GM19395 (cell line): Measurements from ENCODE around the gene SCAP.

Experiments used
- ATAC-seq: cut with Tn5 transposase; IDR thresholded peaks from one replicate; pipeline ENCODE4 v1.9.1; 2021; ENCODE audit warnings: mild to moderate bottlenecking, moderate library complexity; ENCODE audit not compliant: unreplicated experiment

The SCAP gene

DNA sequence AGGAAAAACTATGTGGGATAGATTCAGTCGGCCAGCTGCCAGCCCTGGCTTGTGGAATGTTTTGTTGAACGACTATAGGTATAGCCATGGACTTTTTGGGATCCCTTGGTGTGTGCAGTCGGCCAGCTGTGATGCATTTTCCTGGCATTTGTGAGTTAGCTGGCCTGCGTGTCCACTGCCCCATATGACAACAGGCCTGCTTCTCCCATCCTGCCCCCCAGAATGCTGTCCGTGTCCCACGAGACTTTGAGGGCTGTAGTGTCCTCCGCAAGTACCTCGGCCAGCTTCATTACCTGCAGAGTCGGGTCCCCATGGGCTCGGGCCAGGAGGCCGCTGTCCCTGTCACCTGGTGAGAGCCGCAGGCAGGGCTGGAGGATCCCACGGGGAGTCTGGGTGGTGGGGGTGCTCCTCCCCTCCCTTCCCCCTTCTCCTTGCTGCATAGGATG lies 71.3 kb downstream of the SCAP start:
- ATAC-seq, result no peak

GRCh38 chr3:47399531-47400270 lies 76.0 kb downstream of the SCAP start:
- no peak for ATAC-seq

- no peak for ATAC-seq
These were observed 76.7 kb downstream of the SCAP start for GRCh38 chr3:47399016-47399415.

- ATAC-seq, result no peak
These were observed 77.5 kb downstream of the SCAP start for GRCh38 chr3:47398228-47398627.

DNA sequence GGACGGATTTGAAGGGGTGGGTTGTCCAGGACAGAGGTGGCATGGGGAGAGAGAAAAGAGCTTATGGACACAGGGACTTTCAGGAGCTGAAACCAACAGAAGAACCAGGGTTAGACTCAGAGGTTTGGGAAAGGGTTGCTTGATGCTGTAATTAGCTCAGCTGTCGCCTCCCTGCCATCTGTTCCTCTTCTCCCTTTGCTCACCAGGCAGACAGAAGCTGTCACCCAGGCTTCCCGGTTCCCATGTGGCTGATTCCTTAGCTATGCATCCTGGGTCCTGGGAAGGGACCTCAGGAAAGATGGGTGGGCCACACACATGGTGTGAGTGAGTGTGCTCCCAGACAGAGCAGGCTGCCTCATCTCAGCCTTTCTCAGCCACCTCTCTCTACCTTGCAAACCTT lies 80.9 kb downstream of the SCAP start:
- no peak for ATAC-seq

GRCh38 chr3:47394140-47394870 lies 81.4 kb downstream of the SCAP start:
- no peak for ATAC-seq

DNA sequence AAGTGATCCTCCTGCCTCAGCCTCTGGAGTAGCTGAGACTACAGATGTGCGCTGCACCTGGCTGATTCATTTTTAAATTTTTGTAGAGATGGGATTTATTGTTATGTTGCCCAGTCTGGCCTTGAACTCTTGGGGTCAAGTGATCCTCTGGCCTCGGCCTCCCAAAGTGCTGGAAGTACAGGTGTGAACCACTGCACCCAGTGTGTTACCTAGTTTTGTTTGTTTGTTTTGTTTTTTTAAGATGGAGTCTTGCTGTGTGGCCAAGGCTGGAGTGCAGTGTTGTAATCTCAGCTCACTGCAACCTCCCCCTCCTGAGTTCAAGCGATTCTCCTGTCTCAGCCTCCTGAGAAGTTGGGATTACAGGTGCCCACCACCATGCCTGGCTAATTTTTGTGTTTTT lies 82.8 kb downstream of the SCAP start:
- ATAC-seq, result no peak

DNA sequence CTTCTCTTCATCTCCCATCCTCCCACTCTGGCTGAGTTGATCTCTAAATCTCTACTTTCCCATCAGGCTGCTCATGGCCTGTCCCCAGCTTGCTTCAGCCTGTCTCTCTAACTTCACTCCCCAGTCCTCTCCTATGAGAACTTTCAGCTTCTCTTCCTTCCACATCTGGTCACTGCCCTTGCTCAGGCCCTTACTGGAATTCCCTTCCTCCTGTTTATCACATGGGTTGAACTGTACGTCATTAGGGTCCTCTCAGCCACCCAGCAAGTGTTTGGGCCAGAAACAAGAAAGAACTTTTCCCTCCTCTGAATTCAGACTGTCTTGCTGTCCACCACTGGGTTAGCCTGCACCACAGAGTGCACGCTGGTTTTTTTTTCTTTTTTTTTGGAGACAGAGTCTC lies 89.9 kb downstream of the SCAP start:
- ATAC-seq, result no peak

- ATAC-seq, result no peak
These were observed 90.7 kb downstream of the SCAP start for GRCh38 chr3:47385007-47385406.

DNA sequence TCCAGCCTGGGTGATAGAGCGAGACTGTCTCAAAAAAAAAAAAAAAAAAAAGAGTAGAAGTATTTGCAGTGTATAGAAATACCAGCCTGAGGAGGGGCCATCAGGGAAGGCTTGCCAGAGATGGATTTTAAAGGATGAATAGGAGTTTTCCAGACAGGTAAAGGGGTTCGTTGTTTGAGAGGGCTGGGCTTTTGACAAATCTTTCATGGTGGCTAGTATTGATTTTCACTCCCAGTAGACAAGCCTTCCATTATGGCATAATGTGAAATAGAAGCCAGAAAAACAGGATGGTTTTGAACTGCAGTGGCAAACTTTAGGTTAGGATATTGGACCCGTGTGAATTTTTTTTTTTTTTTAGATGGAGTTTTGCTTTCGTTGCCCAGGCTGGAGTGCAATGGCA lies 91.3 kb downstream of the SCAP start:
- ATAC-seq, result no peak

DNA sequence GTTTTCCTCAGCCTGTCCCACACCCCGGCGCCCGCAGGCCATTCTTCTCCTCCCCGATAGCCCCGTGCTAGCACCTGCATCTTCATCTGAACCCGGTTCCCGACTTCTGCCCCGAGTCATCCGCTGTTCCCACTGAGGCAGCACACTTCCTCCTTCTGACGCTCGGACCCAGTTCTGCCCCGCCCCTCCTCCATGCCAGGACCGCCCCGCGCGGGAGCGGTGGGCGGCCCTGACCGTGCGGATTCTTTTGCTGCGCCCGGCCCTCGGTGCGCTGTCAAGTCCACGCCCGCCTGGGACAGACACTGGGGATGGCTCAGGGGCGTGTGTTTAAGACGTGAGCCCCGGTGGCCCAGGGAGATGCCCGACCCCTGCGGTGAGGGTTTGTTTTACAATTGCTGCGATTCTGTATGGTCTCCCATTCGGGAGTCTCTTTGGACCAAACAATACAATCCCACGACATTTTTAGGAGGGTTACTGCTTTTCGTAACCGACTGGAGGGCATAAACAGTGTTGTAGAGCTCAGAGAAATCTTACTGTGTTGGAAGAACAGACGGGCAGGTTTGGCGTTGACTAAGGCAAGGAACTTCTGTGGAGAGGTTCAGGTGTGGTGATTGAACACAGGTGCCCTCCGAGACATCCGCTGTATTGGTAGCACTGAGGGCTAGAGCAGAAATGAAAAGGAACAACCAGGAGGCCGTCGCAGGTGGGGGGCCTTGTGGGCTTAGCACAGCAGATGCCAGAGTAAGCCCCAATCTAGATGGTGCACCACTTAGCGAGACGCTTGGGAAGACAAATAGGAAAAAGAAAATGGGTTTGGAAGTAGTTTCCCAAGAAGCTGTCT lies 94.2 kb downstream of the SCAP start:
- ATAC-seq, result peak; percentile 64

DNA sequence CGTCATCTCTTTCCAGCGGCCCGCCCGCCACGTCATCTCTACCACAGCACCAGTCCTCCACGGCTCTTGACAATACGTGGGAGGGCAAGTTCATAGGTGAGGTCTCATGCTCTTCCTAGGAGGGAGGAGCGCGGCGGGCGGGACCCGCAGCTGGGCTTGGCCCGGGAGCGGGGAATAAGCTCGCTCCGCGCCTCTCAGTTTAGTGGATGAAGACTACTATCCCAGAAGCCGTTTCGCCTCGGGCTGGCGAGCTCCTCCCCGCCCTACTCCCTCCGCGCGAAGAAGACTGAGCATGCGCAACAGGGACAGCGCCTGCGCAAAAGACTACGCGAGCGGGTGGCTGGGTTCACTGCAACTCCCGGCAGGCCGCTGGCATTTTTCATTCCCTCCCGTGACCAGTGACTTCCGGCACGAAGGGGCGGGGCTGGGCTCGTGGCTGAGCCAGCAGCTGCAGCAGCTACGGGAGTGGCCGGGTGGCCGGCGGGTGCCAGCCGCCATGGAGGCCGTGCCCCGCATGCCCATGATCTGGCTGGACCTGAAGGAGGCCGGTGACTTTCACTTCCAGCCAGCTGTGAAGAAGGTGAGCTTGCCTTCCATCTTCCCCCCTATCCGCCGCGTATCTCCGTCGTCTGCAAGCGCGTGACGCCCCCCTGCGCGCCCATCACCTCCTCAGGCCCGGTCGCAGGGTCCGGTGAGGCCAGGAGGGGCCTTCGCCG lies 95.0 kb downstream of the SCAP start, which contains the start of gene PTPN23:
TSS of gene PTPN23 (plus strand) at position 421 of the 716 bp plus-strand sequence. CDS start at position 497, 76 bp downstream.
- ATAC-seq, result peak; percentile 77

GRCh38 chr3:47380026-47380600 lies 95.6 kb downstream of the SCAP start:
- no peak for ATAC-seq

DNA sequence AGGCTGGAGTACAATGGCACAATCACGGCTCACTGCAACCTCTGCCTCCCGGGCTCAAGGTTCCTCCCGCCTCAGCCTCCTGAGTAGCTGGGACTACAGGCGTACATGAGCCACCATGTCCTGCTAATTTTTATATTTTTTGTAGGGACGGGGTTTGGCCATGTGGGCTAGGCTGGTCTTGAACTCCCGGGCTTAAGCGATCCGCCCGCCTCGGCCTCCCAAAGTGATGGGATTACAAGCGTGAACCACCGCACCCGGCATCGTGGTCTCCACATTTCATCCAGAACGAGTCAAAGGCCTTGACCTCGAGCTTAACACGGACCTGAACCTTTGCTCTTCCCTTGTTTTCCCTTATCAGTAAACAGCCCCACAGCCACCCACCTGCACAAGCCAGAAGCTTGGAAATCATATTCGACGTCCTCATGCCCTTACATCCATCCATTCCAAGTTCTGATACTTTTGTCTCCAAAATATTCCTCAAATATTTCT lies 96.3 kb downstream of the SCAP start:
- ATAC-seq, result no peak

DNA sequence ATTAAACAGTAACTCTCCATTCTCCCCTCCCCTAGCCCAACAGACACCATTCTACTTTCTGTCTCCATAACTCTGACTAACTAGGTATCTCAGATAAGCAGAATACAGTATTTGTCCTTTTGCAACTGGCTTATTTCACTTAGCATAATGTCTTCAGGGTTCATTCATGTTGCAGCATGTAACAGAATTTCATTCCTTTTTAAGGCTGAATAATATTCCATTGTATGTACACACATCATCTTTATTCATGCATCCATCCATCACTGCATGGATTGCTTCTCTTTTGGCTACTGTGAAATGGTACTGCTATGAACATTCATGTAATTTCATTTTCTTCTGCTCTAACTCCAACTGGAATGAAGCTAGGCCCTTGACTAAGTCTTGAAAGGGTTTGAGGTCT lies 96.9 kb downstream of the SCAP start:
- no peak for ATAC-seq

DNA sequence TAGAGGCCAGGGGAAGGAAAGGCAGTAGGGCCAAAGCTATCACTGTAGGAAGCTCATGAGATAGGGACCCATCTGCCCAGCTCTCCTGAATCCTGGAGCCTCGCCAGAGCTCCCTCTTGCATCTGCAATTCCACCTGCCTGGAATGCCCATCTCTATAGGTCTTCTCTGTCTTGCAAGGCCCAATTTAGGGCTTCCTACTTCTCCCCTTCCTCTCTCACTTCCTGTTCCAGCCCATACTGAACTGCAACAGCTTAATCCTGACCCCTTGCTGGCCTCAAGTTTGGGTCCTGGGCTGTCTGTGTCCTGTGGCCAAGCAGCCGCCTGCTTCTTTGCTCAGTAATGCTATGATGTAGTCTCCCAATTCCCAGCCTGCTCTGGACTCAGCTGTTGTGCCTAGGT lies 98.6 kb downstream of the SCAP start:
- no peak for ATAC-seq

DNA sequence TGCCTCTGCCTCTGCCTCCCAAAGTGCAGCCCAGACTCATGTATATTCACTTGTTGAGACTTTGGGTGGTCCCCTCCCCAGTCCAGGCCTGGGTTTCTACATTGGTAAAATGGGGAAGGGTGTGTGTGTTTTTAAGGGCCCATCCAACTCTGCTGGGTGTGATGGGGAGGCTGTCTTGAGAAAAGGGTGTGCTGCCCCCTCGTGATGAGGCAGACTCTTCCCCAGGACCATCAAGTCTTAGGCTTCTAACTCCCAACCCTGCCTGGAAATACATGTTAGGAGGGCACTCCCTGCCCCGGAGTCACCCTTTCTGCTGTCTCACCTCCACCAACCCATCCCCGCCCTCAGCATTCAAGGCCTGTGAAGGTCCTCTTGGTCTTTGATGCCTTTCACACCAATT lies 99.3 kb downstream of the SCAP start:
- ATAC-seq, result no peak

- no peak for ATAC-seq
These were observed 101.2 kb downstream of the SCAP start for GRCh38 chr3:47374587-47374986.

DNA sequence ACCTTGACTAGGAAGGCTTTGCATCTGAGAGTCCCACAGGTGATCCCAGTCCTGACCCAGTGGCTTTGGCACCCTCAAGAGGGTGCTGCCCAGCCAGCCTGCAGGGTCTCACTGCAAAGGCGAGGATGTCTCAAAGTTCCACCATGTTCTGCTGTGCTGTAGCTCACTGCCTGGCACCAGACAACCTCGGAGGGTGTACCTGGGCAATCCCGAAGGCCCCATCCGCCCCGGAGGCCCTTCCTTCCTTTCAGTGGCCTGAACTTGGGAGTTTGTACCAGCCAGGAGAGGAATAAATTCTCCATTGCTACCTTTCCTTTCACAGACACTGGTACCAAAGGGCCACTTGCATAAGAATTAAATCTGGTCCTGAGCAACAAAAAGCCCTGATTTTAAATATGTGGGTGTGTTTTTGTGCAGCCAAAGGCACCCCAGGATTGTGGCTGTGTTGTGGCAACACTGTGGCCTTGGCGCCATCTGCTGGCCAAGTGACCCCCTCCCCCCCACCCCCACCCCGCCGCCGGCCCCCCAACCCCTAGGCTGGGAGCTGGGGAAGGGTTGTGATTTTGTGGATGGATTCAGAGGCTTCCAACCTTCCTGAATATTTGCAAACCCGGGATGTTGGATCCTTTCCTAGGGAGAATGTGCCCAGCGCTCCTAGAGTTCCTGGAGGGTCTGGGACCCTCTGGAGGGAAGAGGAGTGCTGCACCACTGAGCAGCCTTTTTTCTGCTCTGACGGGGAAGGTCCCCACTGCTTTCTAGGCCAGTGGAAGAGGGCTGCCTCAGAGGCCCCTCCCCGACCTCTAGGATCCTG lies 104.6 kb downstream of the SCAP start:
- ATAC-seq, result no peak
